ENCODE results near the gene NRXN3. TPM values are rescaled to one million over a fixed set of nuclear protein-coding genes. Genes with fewer than 3 reads are reported as not detected.

Gene NRXN3
- polyA plus RNA-seq, 1 donor (not counting 4 experiments of a cell fraction or from before 2014, with no cell fraction given): 0.89 TPM

GRCh38 chr14:79334272-79334671 is 1164.1 kb downstream of the NRXN3 start:
- Histone ChIP-seq H3K36me3 (ENCODE audit: control insufficient read depth in 2 of 2, extremely low read depth in 1 of 2, insufficient read depth in 2 of 2, low read length in 2 of 2) (no peaks in the 10 kb centered on the region), H2AFZ (ENCODE audit: control insufficient read depth, low read length) (no peak overlapping the region), H3K4me2 (ENCODE audit: control insufficient read depth, extremely low read depth, insufficient read depth, low read depth, low read length) (no peak overlapping the region), H3K9me3 (ENCODE audit: control insufficient read depth, low read depth, low read length) (no peaks in the 10 kb centered on the region), H4K20me1 (ENCODE audit: control insufficient read depth, extremely low read depth, insufficient read depth, low read length) (no peaks in the 10 kb centered on the region), H3K79me2 (ENCODE audit: control insufficient read depth, insufficient read depth, low read length) (no peaks in the 10 kb centered on the region), H3K9me1 (ENCODE audit: control insufficient read depth, extremely low read depth, insufficient read depth, low read length) (no peaks in the 10 kb centered on the region), H3K27ac (ENCODE audit: control insufficient read depth, insufficient read depth, low read length) (no peak overlapping the region), H3K9ac (ENCODE audit: control insufficient read depth, extremely low read depth, insufficient read depth, low read length) (no peak overlapping the region), H3K4me1 (ENCODE audit: control insufficient read depth, extremely low read depth, insufficient read depth, low read length) (no peaks in the 10 kb centered on the region), H3K4me3 (ENCODE audit: control insufficient read depth in 2 of 3, extremely low read depth in 1 of 3, insufficient read depth in 2 of 3, low read depth in 1 of 3, low read length in 3 of 3) (no peak overlapping the region), H3K27me3 (ENCODE audit: control insufficient read depth, extremely low read depth, insufficient read depth, low read length) (no peaks in the 10 kb centered on the region)
- TF ChIP-seq CTCF (optimal IDR thresholded peaks at IDR 0.05 in 1 of 3, IDR thresholded peaks at IDR 0.05 in 1 of 3, conservative IDR thresholded peaks at IDR 0.05 in 1 of 3; ENCODE audit: extremely low read depth in 1 of 3, insufficient read depth in 2 of 3, low read length in 3 of 3) (no peak), EZH2 (IDR thresholded peaks at IDR 0.05; ENCODE audit: low read length) (no peak)
- dilution Hi-C loops (cut with MboI; ENCODE audit: extremely low pct_ligation_motif_present, low sequenced_read_pairs): no loop called here
- FAIRE-seq (no peak), DNase-seq (ENCODE audit: low read depth, low spot score) (no peak)

- Histone ChIP-seq H3K9ac (ENCODE audit: control insufficient read depth, extremely low read depth, insufficient read depth, low read length) (no peak overlapping the region), H3K4me2 (ENCODE audit: control insufficient read depth, extremely low read depth, insufficient read depth, low read depth, low read length) (no peak overlapping the region), H3K4me1 (ENCODE audit: control insufficient read depth, extremely low read depth, insufficient read depth, low read length) (peaks cover 3% of the 10 kb centered on the region), H3K79me2 (ENCODE audit: control insufficient read depth, insufficient read depth, low read length) (no peaks in the 10 kb centered on the region), H3K36me3 (ENCODE audit: control insufficient read depth in 2 of 2, extremely low read depth in 1 of 2, insufficient read depth in 2 of 2, low read length in 2 of 2) (no peaks in the 10 kb centered on the region), H3K27ac (ENCODE audit: control insufficient read depth, insufficient read depth, low read length) (no peak overlapping the region), H3K9me1 (ENCODE audit: control insufficient read depth, extremely low read depth, insufficient read depth, low read length) (no peaks in the 10 kb centered on the region), H3K4me3 (ENCODE audit: control insufficient read depth in 2 of 3, extremely low read depth in 1 of 3, insufficient read depth in 2 of 3, low read depth in 1 of 3, low read length in 3 of 3) (no peak overlapping the region), H3K27me3 (ENCODE audit: control insufficient read depth, extremely low read depth, insufficient read depth, low read length) (no peaks in the 10 kb centered on the region), H2AFZ (ENCODE audit: control insufficient read depth, low read length) (no peak overlapping the region), H4K20me1 (ENCODE audit: control insufficient read depth, extremely low read depth, insufficient read depth, low read length) (no peaks in the 10 kb centered on the region), H3K9me3 (ENCODE audit: control insufficient read depth, low read depth, low read length) (no peaks in the 10 kb centered on the region)
- TF ChIP-seq EZH2 (IDR thresholded peaks at IDR 0.05; ENCODE audit: low read length): no peak
- TF ChIP-seq CTCF (optimal IDR thresholded peaks at IDR 0.05 in 1 of 3, IDR thresholded peaks at IDR 0.05 in 1 of 3, conservative IDR thresholded peaks at IDR 0.05 in 1 of 3; ENCODE audit: extremely low read depth in 1 of 3, insufficient read depth in 2 of 3, low read length in 3 of 3): no peak
- FAIRE-seq (no peak), DNase-seq (ENCODE audit: low read depth, low spot score) (no peak)
- dilution Hi-C loops (cut with MboI; ENCODE audit: extremely low pct_ligation_motif_present, low sequenced_read_pairs): no loop called here
Observed at GRCh38 chr14:79337761-79338160, 1167.6 kb downstream of the NRXN3 start.
